Erythroblast (primary cell): ENCODE results near the gene ADAM23.

Experiments used
- DNase-seq, 2 experiments: peaks; one replicate each; lab custom pipeline; 2025; lab: John Stamatoyannopoulos, UW
- GATA1 ChIP-seq: IDR thresholded peaks from 2 replicates; pipeline ENCODE4 v1.6.1; 2011; ENCODE audit warnings: low read depth, mild to moderate bottlenecking, control low read depth, low read length, moderate library complexity
- POLR2A ChIP-seq: IDR thresholded peaks from 2 replicates; pipeline ENCODE4 v1.6.1; 2011; ENCODE audit warnings: mild to moderate bottlenecking, low read length

ADAM23 gene

GRCh38 chr2:206584323-206585116 is 141.2 kb downstream of the ADAM23 start:
- no peak for DNase-seq
- TF ChIP-seq POLR2A: no peak
- TF ChIP-seq GATA1: no peak

GRCh38 chr2:206585335-206585734 is 142.0 kb downstream of the ADAM23 start:
- DNase-seq: no peak
- no peak for TF ChIP-seq POLR2A
- no peak for TF ChIP-seq GATA1

GRCh38 chr2:206586609-206587008 is 143.3 kb downstream of the ADAM23 start:
- DNase-seq: no peak
- no peak for TF ChIP-seq POLR2A
- TF ChIP-seq GATA1: no peak

DNA sequence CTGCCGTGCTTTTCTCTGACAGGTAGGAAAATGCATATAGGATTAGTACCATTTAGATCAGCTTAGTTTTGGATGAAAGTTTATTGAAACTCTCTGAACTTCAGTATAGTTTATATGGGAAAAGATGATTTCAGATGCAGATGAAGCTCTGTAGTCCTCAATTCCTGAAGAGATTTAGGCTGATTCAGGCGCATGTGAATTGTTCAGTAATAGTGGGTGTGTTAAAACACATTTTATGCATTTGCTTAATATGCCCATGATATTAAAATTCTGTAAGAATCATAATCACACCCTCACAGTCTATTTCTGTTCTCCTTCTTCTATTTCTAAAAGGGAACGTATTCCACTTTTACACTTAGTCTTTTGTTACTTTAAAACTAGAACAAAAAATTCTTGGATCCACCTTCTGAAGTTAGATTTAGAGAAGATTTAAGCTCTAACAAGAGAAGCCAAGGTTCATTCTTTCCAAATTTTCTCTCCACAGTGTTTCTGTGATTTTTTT is 154.4 kb downstream of the ADAM23 start:
- no peak for DNase-seq
- TF ChIP-seq POLR2A (no peak), GATA1 (no peak)

DNA sequence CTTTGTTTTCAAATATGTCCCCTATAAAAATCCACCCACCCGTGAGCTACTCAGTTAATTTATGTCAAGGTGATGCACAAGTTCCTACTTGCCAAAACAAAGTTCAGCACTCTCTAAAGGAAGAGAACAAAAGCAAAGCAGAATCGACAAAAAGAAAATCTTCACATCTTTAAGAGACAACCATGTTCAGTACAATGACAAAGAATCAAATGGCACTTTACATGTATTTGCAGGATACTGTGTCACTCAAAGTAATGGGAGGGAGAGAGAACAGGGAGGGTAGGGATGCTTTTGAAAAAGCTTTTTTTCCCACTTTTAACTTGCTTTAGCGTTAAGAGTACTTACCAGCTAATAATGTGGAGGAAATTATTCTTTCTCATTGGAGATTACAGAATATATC is 159.9 kb downstream of the ADAM23 start:
- TF ChIP-seq POLR2A (no peak), GATA1 (no peak)
- DNase-seq: no peak

- TF ChIP-seq GATA1 (no peak), POLR2A (no peak)
- no peak for DNase-seq
Observed at GRCh38 chr2:206610451-206610850, 167.1 kb downstream of the ADAM23 start.

DNA sequence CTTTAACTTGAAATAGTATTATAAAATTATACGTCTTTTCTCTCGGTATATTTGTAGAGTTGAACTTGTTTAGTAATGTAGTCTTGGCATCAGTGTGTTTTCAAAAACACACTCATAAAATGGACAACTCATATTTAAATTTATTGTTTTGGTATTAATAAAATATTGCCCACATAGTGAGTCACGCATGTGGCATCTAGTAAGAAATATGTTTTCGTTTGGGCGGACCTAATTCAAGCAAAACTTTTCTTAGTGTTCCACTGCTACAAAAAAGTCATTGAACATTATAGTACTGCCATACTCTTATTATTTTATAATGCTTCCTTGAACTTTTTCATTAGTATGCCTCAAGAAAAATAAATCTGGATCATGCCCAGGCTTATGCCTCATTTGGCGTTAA is 167.9 kb downstream of the ADAM23 start:
- DNase-seq: no peak
- TF ChIP-seq POLR2A (no peak), GATA1 (no peak)

- no peak for TF ChIP-seq POLR2A
- TF ChIP-seq GATA1: no peak
- DNase-seq: no peak
Observed at GRCh38 chr2:206611736-206612135, 168.4 kb downstream of the ADAM23 start.

GRCh38 chr2:206614811-206615210 is 171.5 kb downstream of the ADAM23 start:
- DNase-seq: peak; percentile 26 to 52
- TF ChIP-seq POLR2A (no peak), GATA1 (no peak)

GRCh38 chr2:206615417-206616089 is 172.2 kb downstream of the ADAM23 start:
- no peak for DNase-seq
- TF ChIP-seq POLR2A (no peak), GATA1 (no peak)

DNA sequence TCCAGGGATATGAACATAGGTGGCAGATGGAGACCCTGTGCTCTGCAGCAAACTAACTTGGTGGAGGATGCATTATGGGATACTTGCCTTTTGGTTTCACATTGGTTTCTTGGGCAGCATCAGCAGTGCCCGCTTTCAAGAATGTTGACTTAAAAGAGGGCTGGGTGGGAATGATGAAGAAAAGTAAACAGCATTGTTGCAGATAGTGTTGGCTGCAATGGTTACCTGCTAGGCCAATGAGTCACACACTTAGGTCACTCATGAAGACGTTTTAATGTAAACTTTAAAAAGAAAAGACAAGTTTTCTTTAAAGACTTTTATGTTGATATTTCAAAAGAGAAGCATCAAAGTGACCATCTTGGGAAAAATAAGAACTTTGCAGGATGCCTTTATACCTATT is 172.8 kb downstream of the ADAM23 start:
- no peak for TF ChIP-seq GATA1
- DNase-seq: no peak

GRCh38 chr2:206619011-206619410 is 175.7 kb downstream of the ADAM23 start:
- TF ChIP-seq POLR2A (no peak), GATA1 (no peak)

DNA sequence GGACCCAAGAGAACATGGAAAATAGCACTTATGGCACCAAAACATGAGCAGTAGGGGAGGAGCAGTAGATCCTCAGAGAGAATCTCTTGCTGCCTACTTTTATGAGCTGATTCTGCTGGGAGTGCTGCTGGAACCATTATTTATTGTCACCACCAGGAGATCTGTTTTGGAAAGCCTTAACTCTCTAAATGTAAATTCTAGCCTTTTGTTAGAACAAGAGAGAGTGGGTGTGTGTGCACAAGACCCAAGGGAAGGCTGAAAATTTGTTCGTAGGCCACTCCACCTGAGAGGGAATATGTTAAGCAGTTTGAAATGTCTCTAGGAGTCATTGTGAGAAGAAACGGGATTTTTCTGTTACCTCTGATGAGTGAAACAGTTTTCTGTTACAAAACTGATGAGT is 182.8 kb downstream of the ADAM23 start:
- DNase-seq: no peak
- no peak for TF ChIP-seq POLR2A
- no peak for TF ChIP-seq GATA1

More at GRCh38 chr2:206619011-206619410, 175.7 kb downstream of the ADAM23 start:
- no peak for DNase-seq

- no peak for DNase-seq
- no peak for TF ChIP-seq GATA1
- no peak for TF ChIP-seq POLR2A
Observed at GRCh38 chr2:206627632-206628031, 184.3 kb downstream of the ADAM23 start.

GRCh38 chr2:206631340-206631739 is 188.0 kb downstream of the ADAM23 start:
- no peak for TF ChIP-seq POLR2A
- TF ChIP-seq GATA1: no peak
- DNase-seq: no peak
